Left renal pelvis (tissue), 4 donors: Measurements from ENCODE around the gene JAKMIP2. TPM values are rescaled to one million over a fixed set of nuclear protein-coding genes. Genes with fewer than 3 reads are reported as not detected.
"Not testable (repeated sequence)": the region's sequence is repeated elsewhere in the genome, so short reads cannot be mapped to it uniquely, and the experiment has no call there.

Experiments
- DNase-seq, 4 donors: peaks; one replicate each; pipeline ENCODE4 v3.0.0-alpha.2; 2013; ENCODE audit warnings: low read depth in 4 of 4, low spot score in 3 of 4
- polyA plus RNA-seq, 4 donors: library from polyadenylated mRNA; unstranded; fragments of 120-200 nt; gene quantifications; one replicate each; pipeline ENCODE4 v1.2.1, GENCODE V29; 2013; ENCODE audit not compliant: insufficient read length in 4 of 4

Gene JAKMIP2
- polyA plus RNA-seq, 4 donors, result 4.0 to 7.4 (median 6.1) TPM

GRCh38 chr5:147619281-147619878 is 163.1 kb downstream of the JAKMIP2 start:
- DNase-seq, result no peak

DNA sequence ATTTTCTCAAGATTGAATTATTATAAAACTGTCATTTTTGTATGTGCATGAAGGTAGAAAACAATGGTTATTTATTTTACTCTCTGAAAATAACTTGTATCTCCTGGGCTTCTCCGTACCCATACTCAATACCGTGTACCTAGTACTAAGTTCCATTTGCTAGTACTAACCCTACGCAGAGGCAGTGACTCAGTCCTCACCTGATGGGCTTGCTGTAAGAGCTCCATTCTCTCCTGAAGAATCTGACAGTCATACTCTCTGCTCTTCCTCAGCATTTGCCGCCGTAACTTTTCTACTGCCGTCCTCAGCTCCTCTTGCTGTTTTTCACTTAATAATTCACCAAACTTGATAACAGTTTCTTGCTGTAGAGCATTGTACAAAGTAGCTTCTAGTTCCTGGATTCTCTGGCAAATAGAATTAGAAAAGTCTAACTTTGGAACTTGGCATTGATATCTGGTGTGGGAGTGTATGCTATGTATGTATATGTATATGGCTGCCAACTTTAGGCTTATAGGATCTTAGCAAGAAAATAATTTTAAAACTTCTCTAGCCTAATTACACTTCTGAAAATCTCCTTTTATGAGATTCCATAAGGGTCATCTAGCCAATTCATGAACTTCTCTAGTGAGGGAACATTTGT is 164.7 kb downstream of the JAKMIP2 start:
- DNase-seq, result no peak

DNA sequence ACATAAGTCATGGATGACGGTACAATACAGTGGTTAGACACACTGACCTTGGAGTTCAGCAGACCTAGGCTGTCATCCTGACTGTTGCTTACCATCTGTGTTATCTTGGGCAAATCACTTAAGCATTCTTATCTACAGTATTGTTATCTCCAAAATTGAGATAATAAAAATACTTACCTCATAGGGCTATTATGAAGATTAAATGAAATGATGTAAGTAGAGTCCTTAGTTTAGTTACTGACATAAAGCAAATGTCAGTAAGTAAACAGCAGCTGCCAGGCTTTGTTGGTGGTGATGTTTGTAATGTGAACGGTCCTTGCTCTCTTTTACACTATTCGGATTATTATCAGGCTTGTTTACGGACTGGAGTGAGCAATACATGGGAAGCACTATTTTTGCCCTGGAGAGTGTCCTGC is 165.3 kb downstream of the JAKMIP2 start:
- no peak for DNase-seq

- no peak for DNase-seq
Observed at GRCh38 chr5:147616421-147616820, 166.1 kb downstream of the JAKMIP2 start.

DNA sequence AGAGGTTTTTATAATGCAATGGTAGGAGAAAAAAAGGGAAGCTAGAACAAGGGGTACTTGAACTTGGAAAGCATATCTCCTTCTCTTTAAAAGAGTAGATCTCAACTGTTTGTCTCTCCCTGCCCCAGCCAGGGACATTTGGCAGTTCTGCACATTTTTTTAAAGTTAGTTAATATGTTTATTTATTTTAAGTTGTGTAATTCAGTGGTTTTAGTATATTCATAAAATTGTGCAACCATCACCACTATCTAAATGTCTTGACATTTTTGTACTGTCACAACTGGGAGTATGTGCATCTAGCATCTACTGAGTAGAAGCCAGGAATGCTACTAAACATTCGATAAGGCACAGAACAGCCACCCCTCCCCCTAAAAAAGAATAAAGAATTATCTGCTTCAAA is 169.2 kb downstream of the JAKMIP2 start:
- no peak for DNase-seq

DNA sequence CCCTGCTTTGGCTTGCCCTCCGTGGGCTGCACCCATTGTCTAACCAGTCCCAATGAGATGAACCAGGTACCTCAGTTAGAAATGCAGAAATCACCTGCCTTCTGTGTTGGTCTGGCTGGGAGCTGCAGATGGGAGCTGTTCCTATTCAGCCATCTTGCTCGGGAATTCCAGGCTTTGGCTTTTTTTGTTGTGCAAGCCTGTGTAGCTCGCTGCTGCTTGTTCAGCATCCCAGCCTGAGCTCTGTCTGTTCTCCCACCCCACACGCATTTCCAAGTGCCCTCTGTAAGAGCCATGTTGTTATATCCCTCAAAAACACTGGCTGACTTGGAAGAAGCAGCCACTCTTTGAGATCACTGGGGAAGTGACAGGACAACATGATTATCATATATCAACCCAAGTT is 171.0 kb downstream of the JAKMIP2 start:
- DNase-seq, result no peak

GRCh38 chr5:147610798-147611197 is 171.7 kb downstream of the JAKMIP2 start:
- DNase-seq, result no peak

GRCh38 chr5:147601652-147602051 is 180.9 kb downstream of the JAKMIP2 start:
- DNase-seq, result no peak

DNA sequence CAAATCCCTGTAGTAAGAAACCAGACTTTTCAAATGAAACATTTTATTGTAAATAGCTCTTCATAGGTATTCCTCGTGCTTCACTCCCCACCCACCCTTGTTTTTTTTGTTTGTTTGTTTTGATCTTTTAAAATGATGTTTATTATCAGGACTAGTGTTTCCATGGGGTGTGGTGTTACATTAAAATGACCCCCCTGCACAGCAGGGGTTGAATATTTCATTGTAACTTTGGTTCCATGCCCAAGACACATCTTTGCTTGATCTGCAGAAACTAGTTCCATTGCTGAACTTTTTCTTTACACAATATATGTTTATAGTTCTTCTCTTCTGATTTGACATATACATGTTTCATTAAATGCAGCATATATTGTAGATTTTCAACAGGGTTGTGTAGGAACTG is 191.4 kb downstream of the JAKMIP2 start:
- DNase-seq, result no peak

DNA sequence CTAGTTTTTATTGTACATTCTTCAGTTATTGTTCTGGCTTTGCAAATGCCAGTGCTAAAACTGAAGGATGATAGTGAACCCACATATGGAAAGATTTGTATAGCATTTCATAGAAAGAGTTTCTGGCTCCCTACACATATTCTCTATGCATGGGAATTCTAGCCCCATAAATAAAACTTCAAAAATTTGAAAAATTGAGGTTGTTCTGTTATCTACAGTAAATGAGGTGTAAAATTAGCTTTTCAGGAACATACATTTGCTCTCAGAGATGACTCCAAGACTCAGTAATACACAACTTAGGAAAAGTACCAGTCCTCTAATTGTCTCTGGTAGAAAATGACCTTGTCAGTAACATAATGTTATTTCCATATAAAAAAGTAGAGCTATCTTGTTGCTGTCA is 192.4 kb downstream of the JAKMIP2 start:
- DNase-seq, result no peak

GRCh38 chr5:147586832-147587231 is 195.7 kb downstream of the JAKMIP2 start:
- DNase-seq, result no peak

- no peak for DNase-seq
Observed at GRCh38 chr5:147586221-147586620, 196.3 kb downstream of the JAKMIP2 start.

GRCh38 chr5:147582272-147582671 is 200.3 kb downstream of the JAKMIP2 start:
- not testable (repeated sequence) for DNase-seq

DNA sequence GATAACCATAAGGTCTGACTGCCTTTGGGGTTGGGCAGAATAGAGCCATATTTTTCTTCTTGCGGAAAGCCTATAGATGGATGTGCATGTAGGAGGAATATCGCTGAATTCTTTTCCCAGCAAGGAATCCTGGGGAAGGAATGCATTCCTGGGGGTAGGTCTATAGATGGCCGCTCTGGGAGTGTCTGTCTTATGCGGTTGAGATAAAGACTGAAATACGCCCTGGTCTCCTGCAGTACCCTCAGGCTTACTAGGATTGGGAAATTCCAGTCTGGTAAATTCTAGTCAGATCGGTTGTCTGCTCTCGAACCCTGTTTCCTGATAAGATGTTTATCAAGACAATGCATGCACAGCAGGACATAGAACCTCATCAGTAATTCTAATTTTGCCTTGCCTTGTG is 202.1 kb downstream of the JAKMIP2 start:
- not testable (repeated sequence) for DNase-seq

DNA sequence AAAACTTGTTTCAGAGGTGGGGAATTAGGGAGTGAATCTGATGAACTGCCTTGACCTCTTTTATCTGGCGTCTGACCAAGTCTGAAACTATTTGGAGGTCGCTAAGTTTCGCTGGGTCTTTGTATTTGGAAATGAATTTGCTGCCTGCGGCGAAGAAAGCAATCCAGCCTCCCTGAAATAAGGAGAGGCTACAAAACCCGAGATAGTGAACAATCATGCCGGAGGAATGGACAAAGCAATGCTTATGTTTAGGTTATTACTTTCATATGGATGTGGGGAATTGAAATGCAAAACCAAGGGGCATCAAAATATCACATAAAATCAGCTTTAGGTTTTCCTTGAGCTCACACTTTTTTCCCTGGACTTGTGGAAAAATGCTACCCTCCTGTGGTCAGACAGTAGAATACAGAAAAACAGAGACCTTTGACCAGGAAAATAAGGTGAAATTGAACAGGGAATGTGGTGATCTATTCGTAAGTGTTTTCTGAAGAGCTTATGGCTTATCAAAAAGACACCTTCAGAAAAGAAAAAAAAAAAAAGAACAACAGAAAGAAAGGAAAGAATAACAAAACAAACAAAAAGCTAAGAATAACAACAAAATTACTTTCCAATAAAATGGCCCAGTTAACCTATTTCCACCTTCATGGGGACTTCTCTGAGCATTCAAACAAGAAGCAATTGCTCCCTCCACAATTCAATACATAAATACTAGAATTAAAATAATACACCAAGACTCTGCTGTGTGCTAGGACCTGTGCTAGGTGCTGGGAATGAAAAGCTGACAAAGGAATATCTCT is 204.1 kb downstream of the JAKMIP2 start:
- DNase-seq, result peak in 2 of 4 donors; percentile 21 to 22

- DNase-seq, result peak in 1 of 4 donors; percentile 18
Observed at GRCh38 chr5:147576646-147577535, 205.6 kb downstream of the JAKMIP2 start.

GRCh38 chr5:147575598-147575997 is 206.9 kb downstream of the JAKMIP2 start:
- DNase-seq, result no peak

DNA sequence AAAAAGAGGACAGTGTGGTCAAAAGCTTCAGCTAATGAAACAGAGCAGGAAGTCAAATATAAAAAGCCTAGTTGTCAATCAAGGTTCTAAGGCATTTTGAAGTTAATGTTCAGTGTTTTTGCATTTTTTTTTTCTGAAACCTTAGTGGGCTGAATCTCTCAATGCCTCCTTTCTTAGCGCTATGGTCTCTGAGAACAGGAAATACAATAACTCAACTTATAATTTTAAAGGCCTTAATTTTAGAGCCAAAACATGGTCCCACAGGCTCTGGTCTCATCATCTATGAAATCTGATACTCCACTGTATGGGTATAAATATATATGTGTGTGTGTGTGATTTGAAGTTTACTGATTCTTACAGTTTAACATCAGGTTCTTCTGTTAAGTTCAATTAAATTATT is 209.3 kb downstream of the JAKMIP2 start:
- DNase-seq, result no peak

DNA sequence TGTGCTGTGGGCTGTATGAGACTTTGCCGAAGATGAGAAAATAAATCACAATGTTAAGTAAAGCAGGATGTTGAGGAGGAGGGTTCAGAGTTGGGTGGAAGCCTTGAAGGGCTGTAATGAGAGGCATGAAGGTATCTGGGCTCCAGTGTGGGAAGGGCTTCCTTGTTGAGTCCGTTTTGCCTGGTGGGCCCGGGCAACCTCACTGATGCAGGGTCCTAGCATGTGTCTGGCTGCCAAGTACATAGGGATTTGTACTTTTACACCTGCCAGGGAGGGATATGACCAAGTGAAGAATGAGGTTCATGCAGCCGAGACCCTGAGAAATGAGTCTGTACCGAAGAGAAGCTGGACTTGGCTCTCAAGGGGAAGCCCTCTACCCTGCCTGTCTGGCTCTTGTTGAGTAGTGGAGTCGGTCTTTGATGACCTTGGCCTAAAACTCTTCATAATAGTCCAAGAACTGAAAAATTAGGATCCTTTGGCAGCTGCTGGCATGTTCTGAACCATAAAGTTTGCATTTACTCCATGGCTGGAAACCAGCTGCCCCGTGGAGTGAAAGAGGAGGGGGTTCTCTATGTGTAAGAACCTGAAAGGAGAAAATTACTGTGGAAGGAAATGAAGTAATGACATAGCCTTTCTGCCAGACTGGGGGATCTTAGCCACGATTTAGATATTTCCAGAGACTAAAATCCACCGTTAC is 213.7 kb downstream of the JAKMIP2 start:
- no peak for DNase-seq

GRCh38 chr5:147567917-147568598 is 214.5 kb downstream of the JAKMIP2 start:
- no peak for DNase-seq
